ENCODE results near the gene SCG3. TPM values are rescaled to one million over a fixed set of nuclear protein-coding genes. Genes with fewer than 3 reads are reported as not detected.

Gene SCG3
- total RNA-seq, 1 donor from 2014 or later = 219 TPM

GRCh38 chr15:51737522-51738305 lies 56.4 kb downstream of the SCG3 start, which contains the start of gene LYSMD2:
Gene LYSMD2, minus strand, starts transcription at chr15:51737655. Its CDS starts 33 bp downstream, at chr15:51737622.
- Mint-ChIP-seq H3K36me3 (ENCODE audit: unreplicated experiment) (no peaks in the 10 kb centered on the region), H3K27me3 (ENCODE audit: unreplicated experiment) (peaks cover 9% of the 10 kb centered on the region), H3K27ac (ENCODE audit: unreplicated experiment) (no peak within 1 kb of the TSS), H3K4me3 (ENCODE audit: unreplicated experiment) (peak within 1 kb of the TSS; percentile 86), H3K4me1 (ENCODE audit: low read depth, unreplicated experiment) (peaks cover 9% of the 10 kb centered on the region), H3K9me3 (ENCODE audit: unreplicated experiment) (peaks cover 2% of the 10 kb centered on the region)
- DNase-seq = peak; percentile 59
- no peak for TF ChIP-seq CTCF (IDR thresholded peaks at IDR 0.05; ENCODE audit: partially characterized antibody, unreplicated experiment)

- Mint-ChIP-seq H3K4me3 (ENCODE audit: unreplicated experiment) (peak overlapping the region; percentile 82), H3K27me3 (ENCODE audit: unreplicated experiment) (peaks cover 9% of the 10 kb centered on the region), H3K27ac (ENCODE audit: unreplicated experiment) (no peak overlapping the region), H3K4me1 (ENCODE audit: low read depth, unreplicated experiment) (peaks cover 9% of the 10 kb centered on the region), H3K9me3 (ENCODE audit: unreplicated experiment) (peaks cover 2% of the 10 kb centered on the region), H3K36me3 (ENCODE audit: unreplicated experiment) (no peaks in the 10 kb centered on the region)
- no peak for TF ChIP-seq CTCF (IDR thresholded peaks at IDR 0.05; ENCODE audit: partially characterized antibody, unreplicated experiment)
- no peak for DNase-seq
Observed at GRCh38 chr15:51738553-51738952, 57.2 kb downstream of the SCG3 start.

- no peak overlapping the region for H3K27ac Mint-ChIP-seq (ENCODE audit: unreplicated experiment)
Observed at GRCh38 chr15:51739061-51739712, 57.9 kb downstream of the SCG3 start.

GRCh38 chr15:51749307-51749706 lies 68.0 kb downstream of the SCG3 start:
- no peak for TF ChIP-seq CTCF (IDR thresholded peaks at IDR 0.05; ENCODE audit: partially characterized antibody, unreplicated experiment)
- H3K36me3 Mint-ChIP-seq (ENCODE audit: unreplicated experiment) = no peaks in the 10 kb centered on the region
- no peak overlapping the region for H3K4me3 Mint-ChIP-seq (ENCODE audit: unreplicated experiment)
- peaks cover 14% of the 10 kb centered on the region for H3K27me3 Mint-ChIP-seq (ENCODE audit: unreplicated experiment)
- peaks cover 3% of the 10 kb centered on the region for H3K4me1 Mint-ChIP-seq (ENCODE audit: low read depth, unreplicated experiment)
- H3K27ac Mint-ChIP-seq (ENCODE audit: unreplicated experiment) = no peak overlapping the region
- peaks cover 5% of the 10 kb centered on the region for H3K9me3 Mint-ChIP-seq (ENCODE audit: unreplicated experiment)
- no peak for DNase-seq

More at GRCh38 chr15:51739061-51739712, 57.9 kb downstream of the SCG3 start:
- H3K9me3 Mint-ChIP-seq (ENCODE audit: unreplicated experiment) = peaks cover 2% of the 10 kb centered on the region
- peaks cover 9% of the 10 kb centered on the region for H3K27me3 Mint-ChIP-seq (ENCODE audit: unreplicated experiment)
- TF ChIP-seq CTCF (IDR thresholded peaks at IDR 0.05; ENCODE audit: partially characterized antibody, unreplicated experiment) = no peak
- H3K4me3 Mint-ChIP-seq (ENCODE audit: unreplicated experiment) = no peak overlapping the region
- peaks cover 9% of the 10 kb centered on the region for H3K4me1 Mint-ChIP-seq (ENCODE audit: low read depth, unreplicated experiment)
- no peak for DNase-seq
- H3K36me3 Mint-ChIP-seq (ENCODE audit: unreplicated experiment) = no peaks in the 10 kb centered on the region

GRCh38 chr15:51750186-51750585 lies 68.9 kb downstream of the SCG3 start:
- peaks cover 5% of the 10 kb centered on the region for H3K9me3 Mint-ChIP-seq (ENCODE audit: unreplicated experiment)
- no peak for DNase-seq

More at GRCh38 chr15:51750186-51750585, 68.9 kb downstream of the SCG3 start:
- Mint-ChIP-seq H3K4me3 (ENCODE audit: unreplicated experiment) (peak overlapping the region; percentile 97), H3K27me3 (ENCODE audit: unreplicated experiment) (peaks cover 14% of the 10 kb centered on the region), H3K4me1 (ENCODE audit: low read depth, unreplicated experiment) (peaks cover 3% of the 10 kb centered on the region), H3K27ac (ENCODE audit: unreplicated experiment) (no peak overlapping the region), H3K36me3 (ENCODE audit: unreplicated experiment) (no peaks in the 10 kb centered on the region)
- TF ChIP-seq CTCF (IDR thresholded peaks at IDR 0.05; ENCODE audit: partially characterized antibody, unreplicated experiment) = no peak

Measured in glutamatergic neuron (in vitro differentiated cells).